Glomerular visceral epithelial cell (primary cell): Measurements from ENCODE around the gene ZNF526.

Experiments used
- DNase-seq: peaks from one replicate; pipeline ENCODE4 v3.0.0-alpha.2; 2016; ENCODE audit errors: extremely low spot score

ZNF526 gene

DNA sequence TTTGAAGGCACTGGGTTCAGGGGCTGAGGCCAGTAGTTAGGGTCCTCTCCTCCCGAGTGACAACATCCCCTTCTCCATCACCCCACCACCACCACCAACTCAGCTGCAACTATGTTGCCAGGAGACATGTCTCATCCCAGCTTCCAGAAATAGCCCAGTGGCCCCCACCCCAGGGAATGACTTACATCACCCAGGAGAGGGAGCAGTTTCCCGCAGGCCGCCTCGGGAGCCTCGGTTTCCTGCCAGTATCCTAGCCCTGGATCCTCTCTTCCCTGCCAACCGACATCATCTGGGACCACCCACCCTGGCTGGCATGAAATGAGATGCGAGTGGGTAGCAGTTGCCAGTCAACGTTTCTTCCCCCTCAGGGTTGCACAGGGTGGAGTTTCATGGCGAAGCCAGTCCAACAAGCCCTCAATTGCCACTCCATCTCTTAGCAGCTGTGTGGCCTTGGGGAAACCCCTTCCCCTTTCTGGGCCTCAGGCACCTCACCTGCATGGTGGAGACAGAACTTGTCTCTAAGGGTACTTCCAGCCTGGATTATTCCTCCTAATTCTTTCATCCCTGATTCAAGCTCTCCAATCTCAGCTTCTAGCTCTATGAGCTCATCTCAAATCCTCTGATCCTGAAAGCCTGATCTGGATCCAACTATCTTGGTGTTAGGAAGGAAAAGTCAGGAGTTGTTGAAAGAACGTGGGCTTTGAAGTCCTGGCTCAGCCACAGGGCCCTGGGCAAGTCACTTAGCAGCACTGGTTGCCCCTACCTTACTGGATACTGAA is 26.2 kb downstream of the ZNF526 start:
- peak; percentile 78 for DNase-seq

DNA sequence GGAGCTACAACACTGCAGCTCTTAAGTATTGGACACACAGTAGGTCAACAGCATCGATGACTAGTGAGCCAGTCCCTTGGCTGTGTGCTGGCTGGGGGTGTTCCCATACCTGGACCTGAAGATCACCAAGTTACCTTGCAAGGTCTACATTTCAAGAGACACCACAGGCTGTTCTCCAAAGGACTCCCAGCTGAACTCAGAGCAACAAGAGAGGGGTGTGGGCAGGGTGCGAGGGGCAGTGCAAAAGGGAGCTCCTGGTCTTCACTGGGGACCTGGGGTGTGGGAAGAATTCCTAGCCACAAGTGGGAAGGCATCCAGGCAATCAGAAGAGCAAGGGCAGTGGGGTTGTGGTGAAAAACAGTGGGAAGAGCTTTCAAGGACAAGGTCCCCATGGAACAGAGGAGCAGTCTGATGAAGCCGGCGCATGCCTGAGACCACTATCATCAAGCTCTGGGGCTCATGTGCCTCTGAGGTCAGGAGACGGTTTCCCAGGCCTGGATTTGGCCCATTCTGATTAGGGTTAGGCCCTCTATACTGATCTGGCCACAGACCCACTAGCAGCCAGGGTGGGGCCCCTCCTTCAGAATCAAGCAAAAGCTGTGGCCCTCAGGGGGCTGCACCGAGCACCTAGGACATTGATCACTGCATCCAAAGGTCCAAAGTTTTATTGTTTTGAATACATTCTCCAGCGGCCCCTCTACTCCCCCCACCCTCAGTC is 27.0 kb downstream of the ZNF526 start:
- DNase-seq = peak; percentile 16

DNA sequence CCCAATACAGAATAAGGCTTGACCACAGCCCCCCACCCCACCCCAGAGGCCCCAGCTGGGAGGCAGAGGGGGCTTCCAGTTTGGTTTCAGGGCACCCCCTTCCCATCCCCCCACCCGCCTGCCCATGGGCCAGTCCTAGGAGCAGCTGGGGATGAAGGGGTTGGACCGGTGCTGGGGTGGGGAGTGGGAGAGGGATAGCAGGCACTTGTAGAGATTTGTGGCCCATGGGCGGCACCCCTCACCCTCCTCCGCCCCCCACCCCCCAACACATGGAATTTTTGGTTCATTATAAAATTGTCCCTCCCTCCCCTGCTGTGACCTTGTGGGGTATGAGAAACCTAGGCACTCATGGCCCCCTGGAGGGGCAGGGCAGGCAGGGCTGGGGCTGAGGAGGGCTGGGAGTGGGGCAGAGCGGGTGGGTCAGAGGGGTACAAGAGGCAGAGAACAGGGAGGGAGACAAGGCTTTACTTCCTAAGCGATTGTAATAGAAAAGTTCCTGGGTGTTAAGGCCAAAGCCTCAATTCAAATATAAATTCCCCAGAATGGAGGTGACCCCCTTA is 27.6 kb downstream of the ZNF526 start:
- DNase-seq = no peak

DNA sequence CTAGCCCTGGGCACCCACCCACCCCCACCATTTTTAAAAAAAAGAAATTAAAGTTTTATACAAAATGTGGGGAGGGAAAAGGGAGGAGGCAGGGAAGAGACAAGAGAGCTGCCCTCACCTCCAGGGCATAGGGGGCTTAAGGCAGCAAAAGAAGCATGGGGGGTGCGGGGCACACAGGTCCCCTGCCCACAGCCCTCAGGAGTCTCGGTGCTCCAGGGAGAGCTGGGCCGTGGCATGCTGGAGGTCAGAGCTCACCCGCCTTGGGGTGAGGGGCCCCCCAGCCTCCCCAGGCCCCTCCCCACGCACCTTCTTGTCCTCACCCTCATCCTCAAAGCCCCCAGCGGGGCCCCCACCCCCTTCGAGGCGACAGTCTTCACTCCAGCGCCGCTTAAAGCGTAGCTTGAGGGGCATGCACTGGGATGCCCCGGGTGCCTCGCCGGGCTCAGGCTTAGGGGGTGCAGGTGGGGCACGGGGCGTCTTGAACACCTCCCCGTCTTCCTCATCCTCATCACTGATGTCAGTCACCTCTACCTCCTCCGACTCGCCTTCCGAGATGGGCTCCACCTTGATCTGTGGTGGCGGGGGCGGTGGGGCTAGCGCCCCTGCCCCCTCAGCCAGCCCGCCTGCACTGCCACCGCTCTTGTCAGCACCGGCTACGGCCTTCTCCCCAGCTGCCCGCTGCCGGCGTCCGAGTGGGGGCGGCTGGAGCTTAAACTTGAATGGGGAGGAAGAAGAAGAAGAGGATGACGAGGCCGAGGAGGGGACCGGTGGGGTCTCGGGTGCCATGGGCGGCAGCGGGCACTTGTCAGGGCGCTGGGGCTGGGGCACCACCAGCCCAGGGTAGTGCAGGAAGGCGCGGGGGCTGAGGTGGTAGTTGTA is 28.4 kb downstream of the ZNF526 start:
- DNase-seq = no peak

DNA sequence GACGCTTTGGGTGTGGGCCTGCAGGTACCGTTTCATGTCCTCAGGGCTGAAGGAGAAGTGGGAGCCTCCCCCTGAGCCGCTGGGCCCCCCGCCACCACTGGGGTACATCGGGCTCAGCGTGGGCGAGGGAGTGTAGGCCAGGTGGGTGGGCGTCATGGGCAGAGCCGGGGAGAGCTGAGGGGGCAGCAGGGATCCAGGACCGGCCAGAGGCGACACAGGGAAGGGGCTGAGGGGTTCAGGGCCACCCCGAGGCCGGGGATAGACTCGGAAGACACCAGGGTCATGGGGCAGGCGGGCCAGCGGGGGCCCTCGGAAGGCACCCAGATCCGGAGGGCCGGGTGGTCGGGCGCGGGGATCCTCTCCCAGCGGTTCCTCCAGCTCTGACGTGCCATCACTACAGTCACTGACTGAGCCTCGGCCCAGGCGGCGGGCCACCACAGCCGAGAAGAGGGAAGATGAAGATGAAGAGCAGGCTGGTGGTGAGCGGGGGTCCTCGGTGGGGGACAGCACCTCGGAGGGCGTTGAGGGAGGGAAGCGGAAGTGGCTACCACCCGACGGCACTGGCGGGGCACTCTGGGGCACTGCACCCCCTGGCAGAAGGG is 29.1 kb downstream of the ZNF526 start:
- DNase-seq = no peak

DNA sequence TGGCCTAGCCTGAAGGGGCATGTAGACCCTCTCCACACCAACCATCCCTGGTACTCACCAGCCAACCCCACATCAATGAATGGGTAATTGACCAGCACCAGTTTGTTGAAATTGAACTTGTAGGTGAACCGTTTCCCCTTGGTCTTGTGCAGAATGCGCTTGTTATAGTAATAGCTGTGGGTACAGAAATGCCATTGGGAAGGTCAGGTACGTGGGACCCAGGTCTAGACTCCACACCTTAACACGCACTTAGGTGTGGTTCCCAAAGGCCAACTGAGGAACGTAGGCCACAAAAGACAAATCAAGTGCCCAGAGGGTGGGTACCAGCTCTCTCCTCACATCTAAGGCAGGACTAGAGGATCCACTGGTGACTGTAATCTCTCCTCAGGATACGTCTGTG is 29.7 kb downstream of the ZNF526 start:
- DNase-seq = no peak

DNA sequence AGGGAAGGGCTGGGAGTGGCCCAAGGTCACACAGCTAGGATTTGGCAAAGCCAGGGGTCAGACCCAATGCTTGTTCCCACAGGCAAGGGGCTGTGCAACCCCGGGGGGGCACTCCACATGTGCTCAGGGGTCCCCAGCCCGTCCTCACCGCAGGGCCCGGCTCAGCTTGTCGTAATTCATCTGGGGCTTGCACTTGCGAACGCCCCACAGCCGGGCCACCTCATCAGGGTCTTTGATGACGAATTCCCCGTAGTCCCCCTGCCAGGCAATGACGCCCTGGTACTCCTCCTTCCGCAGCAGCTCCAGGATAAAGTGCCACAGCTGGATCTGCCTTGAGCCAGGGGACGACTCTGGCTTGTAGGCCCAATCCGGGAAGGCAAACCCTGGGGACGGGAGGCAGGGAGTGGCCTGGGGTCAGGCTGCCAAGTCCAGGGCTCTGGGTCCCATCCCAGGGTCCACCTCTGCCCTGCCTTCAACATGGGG is 30.1 kb downstream of the ZNF526 start:
- no peak for DNase-seq

DNA sequence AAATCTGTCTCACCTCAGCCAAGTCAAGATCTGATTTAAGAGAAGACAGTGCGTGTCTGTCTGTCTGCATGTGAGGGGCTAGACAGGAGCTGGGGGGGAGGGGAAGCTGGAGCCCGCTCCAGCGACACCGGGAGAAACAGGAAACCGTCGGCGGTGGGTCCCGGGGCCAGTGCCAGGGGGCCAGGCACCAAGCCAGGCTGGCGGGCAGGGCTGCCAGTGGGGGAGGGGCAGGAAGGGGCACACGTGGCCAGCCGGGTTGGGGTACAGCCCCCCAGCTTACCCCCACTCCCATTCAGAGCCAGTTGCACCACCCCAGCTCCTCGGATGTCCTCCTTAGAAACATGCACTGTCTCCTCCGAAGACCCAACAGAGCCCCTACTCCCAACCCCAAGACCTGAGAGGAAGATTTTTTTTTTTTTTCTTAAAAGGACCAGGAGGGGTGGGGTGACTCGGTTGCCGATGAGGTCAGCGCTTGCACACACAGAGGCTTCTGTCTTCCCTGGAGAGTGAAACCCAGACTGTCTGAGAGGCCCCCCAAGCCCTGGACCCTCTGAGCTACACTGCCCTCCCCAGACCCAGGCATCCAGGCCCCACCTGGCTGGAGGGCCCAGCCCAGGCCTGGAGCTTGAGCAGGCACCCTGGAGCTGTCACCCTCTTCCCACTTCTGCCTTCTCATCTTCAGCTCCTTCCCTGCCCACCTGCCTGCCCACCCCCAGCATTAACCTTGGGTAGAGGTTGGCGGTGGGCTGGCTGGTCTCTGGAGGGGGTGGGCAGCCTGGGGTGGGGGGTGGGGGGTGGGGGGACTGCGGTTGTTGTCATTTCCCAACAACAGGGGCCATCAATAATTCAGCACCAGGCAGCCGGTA is 30.8 kb downstream of the ZNF526 start:
- peak; percentile 60 for DNase-seq

DNA sequence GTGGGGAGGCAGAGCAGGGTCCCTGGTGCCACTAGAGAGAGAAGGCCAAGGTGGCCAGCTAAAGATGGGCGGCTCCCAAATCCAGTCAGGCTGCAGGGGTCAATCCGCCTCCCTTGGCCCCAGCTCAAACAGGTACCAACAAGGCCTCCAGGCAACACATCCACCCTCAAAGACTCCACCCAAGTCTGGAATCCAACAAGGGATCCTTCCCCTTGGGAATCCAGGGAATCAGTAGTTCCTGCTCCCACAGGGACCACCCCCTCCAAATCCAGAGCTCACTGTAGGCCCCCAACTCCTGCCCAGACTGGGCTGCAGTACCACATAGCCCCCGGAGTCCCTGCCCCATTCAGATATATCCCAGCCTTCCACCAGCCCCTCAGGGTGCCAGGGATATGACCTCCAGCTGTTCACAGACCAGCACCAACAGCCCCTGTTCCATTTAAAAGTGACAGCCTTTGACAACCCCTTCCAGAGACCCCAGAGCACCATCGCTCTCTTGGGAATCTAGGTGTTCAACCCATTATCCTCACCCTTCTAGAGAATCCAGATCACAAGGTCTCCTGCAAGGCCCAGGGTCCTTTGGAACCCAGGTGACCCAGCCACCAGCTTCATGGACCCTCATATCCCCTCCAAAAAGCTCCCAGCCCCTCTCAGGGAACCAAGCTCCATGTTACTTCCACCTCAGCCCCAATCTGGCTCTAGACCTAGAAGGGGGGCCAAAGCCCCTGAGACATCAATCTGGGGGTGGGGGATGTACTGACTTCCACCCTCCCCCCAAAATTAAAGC is 31.7 kb downstream of the ZNF526 start:
- no peak for DNase-seq

DNA sequence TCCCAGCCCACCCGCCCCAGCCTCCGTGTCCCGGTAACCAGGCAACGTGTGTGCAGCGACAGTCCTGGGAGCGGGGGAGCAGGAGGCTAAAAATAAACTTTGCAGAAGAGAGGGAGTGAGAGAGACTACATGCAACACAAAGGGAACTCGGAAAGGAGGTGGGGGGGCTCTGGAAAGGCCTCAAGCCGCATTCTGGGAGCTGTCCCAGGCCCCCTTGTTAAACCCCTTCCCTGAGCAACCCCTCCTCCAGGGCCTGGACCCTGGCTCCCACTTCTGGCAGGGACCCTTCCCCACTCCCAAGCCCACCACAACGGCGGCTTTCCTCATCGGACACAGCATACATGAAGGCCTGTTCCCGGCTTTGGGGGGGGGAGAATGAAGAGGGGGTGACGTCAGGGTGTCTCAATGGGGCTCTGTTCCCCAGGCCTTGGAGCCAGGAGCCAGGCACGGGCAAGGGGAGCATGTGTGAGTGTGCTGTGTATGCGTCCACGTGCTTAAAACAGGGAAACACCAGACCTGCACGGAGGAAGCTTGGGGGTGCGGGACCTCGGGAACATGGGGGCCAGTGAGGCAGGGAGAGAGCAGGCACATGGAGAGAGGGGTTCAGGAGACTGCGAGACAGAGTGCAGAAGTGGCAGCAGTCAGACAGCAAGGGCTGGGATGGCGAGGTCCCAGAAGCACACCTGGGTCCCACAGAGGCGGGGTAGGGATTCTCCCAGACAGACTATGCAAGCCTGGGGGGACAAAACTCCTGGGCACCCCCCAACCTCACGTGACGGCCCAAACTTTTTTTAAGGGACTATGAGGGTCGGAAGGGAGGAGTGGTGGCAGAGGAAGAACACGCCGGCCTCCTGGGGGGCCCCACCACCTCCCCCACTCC is 32.5 kb downstream of the ZNF526 start:
- peak; percentile 54 for DNase-seq

DNA sequence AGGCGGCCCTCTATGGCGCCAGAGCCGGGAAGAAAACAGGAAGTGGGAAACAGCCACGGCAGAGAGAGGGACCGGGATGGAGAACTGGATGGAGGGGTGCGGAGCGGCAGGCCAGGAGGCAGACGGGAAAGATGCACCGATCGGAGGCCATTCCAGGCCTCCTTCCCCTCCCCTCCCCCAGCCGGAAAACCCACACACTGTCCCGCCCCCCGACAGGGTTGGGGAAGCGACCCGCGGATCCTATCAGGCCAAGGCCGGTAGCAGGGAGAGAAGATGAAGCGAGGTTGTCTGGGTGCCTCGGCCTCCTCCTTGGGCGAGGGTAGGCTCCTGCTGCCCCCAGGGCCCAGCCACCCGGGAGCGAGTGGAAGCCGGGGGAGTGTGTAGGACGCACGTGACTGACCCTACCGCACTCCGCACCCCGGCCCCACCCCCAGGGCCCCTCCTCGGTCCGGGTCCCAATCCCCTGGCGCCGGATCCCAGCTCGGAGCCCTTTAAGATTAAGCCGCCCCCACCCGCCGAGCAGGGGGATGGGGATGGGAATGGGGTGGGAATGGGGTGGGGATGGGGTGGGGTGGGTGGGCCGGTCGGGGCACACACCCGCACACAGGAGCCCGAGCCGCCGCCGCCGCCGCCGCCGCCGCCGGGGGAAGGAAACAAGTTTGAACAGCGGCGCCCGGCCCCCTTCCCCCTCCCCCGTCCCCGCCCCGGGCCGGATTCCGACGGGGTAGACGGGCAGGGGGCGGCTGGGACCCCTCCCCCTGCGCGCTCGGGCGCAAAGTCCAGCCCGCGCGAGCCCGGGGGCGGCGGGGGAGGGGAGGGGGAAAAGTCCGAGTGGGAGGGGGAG is 33.4 kb downstream of the ZNF526 start:
- peak; percentile 58 for DNase-seq

DNA sequence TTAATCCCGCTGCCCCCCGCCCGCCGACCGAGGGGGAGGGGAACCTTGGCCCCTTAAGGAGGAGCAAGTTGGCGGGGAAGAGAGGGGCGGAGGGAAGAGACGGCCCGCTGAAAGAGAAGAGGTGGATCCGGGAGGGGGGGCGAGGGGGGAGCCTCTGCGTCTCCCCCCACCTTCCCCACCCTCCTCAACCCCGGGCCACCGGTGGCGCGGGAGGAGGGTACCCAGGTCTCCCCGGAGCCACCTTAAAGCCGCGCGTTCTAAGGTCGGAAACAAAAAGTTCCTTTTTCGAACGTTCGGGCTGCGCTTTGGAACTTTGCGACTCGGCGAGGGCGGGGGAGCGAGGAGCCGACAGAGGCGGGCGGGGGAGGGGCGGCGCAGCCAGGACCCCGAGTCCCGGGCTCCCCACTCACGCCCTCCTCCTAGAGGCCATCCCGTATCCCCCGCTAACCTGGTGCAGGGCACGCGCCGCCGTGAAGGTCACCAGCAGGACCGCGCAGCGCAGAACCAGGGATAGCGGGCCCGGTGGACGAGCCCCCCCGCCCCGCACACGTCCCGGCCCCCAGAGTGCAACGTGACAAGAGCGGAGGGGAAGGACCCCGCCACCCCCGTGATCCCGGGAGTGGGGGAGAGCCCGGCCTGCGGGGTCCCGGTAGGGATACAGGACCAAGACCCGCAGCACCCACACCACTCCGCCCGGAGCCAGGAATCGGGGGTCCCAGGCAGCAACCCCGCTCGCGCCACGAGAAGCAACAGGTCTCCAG is 34.2 kb downstream of the ZNF526 start:
- DNase-seq = peak; percentile 66

DNA sequence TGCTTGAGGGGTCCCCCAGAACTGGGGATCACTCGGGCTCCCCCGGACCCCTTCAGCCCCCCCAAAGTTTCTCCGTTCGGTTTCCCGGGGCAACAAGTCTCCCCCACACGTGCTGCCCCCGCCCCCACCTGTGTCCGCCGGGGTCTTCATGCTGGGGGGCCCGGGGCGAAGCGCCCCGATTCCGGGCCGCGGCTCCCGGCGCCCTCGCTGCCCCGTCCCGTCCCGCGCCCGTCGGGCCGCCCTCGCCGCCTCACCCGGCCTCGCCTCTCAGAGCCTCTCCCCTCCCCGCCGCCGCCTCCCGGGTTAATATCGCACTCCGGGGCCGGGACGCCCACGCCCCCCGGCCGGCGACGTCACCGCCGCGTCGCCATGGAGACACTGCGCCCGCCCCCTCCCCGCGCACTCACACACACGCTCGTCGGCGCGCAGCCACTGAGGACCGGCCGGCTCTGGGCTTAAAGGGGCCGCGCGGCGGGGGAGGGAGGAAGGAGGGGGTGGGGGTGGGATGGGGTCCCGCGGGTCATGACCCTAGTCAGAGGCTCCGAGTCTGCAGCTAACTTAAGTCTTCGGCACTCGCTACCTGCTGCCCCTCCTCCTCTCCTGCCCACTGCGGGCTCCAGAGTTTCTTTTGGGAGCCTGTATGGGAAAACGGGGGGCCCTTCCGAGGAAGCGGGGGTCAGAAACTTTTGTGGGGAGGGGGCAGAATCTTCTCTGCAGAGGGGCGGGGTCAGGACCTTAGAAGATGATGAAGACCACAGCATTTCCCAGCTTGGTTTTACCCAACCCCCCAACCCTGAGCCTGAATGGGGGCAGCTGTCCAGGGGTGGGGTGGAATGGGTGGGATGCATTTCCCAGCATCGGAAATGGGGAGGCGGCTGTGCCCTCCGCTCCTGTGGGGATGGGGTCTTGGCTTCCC is 35.0 kb downstream of the ZNF526 start, which contains the start of gene ERF:
ERF (minus strand) TSS at position 279 of the 916 bp plus-strand sequence; CDS start at position 150, 129 bp downstream.
- DNase-seq = peak; percentile 94

DNA sequence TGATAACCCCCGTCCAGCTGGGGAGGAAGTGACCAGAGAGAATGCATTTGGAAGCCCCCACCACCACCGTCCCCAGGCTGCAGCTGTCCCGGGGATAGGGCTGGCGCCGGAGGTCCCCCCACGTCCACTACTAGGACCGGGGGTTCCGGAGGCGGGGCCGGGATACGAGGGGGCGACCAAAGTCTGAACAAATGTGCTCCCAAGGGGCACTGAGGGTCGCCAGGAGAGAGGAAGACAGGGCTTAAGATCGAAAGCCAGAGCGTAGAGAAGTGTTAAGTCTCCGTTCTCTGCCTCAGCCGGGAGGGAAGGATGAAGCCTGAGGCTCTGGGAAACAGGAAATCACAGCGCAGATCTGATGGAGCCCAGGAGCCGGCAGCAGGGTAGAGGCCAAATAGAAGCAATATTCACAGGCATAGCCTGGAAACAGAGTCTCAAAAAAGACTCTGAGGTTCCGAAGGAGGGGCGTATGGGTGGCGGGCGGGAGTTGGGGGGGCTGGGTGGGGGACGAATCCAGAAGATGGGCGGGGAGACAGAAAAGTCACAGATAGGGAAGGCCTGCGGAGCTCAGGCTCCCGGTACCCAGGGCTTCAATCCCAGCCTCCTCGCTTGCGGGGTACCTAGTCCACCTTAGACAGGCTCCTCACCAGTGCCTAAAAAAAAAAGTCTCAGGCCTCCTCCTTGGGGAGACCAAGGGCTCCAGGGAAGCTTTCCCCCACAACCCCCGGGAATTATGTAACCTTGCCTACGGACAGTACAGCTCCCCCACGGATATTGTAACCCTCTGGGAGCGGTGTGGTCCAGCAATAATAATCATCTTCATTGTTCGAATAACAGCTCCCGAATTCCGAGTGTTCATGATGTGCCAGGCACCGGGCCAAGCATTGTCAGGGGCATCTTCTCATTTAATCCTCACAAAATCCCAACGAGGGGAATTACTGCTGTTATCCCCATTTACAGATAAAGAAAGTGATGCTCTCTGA is 35.9 kb downstream of the ZNF526 start:
- DNase-seq = peak; percentile 50
